Epithelial cell of esophagus (primary cell): ENCODE results near the gene ATOH8.

Experiments
- DNase-seq: peaks from one replicate; pipeline ENCODE4 v3.0.0; 2010; ENCODE audit warnings: low read depth
- H3K4me3 ChIP-seq: 2 replicates; pipeline ENCODE4 v1.5.1; 2011; ENCODE audit warnings: mild to moderate bottlenecking, low read length, control low read depth
- TF ChIP-seq, protein P1 (sequence below): IDR thresholded peaks from 2 replicates; pipeline ENCODE4 v1.5.1; 2011; ENCODE audit warnings: low read depth, mild to moderate bottlenecking, low read length, control low read depth, inconsistent platforms; ENCODE audit not compliant: insufficient read depth; ENCODE audit errors: missing control alignments

ATOH8 gene

DNA sequence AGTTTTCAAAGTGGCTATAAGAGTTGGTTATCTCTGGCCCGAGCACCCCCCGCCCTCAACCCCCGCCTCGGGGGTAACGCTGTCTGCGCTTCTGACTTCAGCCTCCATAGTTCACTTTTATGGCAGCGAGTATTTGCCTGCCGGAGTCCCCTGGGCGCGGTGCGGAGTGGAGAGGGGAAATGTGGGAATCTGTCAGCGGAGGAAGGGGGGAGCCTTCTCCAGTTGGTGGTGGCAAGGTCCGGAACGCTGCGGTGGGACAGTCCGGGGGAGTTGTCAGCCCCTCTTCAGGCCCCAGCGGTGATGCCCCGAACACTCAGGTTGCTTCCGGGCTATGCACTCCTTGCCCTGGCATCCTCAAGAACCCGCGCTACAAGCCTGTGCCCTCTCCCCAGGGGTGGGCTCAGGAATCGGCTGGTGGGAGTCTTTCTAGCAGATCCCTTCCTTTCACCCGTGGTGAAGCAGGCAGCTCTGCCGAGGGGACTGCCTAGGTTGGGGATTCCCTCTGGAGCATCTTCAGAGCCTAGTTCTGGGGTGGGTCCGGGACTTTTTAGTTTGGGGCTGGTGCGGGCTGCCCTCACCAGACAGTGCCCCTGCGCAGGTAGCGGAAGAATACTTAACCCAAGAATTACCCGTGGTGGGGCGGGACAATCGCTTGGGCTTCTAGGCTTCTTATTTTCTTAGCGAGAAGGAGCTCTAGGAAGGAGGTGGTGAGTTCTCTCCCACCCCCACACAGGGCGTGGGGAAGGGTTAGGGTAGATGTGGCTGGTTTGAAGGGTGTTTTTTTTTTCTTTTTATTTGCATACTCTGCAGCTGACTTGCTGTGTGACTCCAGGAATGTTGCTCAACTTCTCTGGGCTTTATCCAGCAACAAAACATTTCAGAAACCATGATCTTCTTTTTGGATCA, 1.6 kb downstream of the ATOH8 start:
- no peak overlapping the region for H3K4me3 ChIP-seq
- TF ChIP-seq, protein P1, sequence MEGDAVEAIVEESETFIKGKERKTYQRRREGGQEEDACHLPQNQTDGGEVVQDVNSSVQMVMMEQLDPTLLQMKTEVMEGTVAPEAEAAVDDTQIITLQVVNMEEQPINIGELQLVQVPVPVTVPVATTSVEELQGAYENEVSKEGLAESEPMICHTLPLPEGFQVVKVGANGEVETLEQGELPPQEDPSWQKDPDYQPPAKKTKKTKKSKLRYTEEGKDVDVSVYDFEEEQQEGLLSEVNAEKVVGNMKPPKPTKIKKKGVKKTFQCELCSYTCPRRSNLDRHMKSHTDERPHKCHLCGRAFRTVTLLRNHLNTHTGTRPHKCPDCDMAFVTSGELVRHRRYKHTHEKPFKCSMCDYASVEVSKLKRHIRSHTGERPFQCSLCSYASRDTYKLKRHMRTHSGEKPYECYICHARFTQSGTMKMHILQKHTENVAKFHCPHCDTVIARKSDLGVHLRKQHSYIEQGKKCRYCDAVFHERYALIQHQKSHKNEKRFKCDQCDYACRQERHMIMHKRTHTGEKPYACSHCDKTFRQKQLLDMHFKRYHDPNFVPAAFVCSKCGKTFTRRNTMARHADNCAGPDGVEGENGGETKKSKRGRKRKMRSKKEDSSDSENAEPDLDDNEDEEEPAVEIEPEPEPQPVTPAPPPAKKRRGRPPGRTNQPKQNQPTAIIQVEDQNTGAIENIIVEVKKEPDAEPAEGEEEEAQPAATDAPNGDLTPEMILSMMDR = no peak
- DNase-seq = no peak

DNA sequence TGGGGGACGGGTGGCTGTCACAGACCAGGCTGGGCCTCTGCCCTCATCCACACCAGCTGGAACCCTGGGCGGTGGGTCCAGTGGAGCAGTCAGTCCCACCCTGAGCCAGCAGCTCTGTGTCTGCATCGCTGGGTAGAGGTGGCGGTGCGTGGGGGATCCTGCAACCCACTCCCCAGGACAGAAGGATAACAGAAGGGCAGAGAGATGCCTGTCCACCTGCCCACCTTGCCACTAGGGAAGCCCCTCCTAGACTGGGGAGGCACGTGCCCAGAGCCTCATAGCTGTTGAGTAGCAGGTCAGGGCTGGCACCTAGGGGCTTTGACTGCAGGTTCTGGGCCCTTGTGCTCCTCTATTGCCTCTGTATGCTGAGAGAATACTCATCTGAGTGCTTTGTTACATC, 2.4 kb downstream of the ATOH8 start:
- H3K4me3 ChIP-seq = no peak overlapping the region
- TF ChIP-seq, protein P1 = no peak
- DNase-seq = no peak

- DNase-seq = no peak
- TF ChIP-seq, protein P1 = no peak
- H3K4me3 ChIP-seq = no peak overlapping the region
Observed at GRCh38 chr2:85756822-85757435, 3.1 kb downstream of the ATOH8 start.

DNA sequence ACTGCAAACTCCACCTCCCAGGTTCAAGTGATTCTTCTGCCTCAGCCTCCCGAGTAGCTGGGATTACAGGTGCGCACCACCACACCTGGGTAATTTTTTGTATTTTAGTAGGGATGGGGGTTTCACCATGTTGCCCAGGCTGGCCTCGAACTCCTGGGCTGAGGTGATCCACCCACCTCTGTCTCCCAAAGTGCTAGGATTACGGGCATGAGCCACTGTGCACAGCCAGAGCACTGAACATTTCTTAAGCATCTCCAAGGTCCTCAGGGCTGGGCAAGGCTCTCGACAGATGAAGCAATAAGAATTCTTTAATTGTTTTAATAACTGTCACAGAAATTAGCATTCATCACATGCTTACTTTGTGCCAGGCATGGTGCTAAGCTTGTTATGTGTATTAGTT, 4.1 kb downstream of the ATOH8 start:
- TF ChIP-seq, protein P1 = no peak
- no peak overlapping the region for H3K4me3 ChIP-seq
- no peak for DNase-seq

DNA sequence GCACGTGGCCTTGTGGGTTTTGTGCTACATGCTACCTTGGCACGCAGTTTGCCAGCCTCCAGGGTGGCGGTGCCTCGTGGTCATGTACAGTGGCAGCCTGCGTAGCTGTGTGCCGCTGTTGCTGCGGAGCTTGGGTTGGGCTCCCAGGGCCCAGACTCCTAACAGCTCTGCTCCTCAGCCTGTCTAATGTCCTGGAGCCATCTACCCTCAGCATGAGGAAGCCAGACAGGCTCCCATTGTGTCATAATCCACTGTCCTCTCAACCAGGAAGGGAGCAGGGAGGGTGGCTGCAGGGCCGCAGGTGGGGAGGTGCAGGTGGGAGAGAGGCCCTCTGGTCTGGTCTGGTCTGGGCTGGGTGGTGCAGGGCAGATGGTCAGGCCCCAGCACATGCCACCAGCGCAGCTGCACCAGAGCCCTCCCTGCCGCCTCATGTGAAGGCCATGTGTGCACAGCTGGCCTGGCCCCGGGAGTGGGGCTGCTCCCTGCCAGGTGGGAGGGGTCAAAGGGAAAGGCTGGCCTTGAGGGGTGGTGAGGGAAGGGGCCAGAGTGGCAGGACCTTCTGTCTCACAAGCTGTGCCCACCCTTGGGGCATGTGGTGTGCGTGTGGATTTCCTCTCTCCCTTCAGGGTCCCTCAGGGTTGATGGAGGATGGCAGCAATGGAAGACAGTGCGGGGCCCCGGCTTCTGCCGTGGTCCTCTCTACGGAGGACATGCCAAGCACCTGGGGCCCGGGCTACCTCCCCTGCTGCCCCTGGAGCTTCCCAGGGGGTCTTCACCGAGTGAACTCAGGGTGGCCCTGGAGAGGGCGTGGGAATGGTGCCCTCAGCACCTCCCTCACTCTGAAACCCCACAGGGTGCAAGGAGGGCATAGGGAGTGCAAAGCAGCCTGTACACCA, 4.8 kb downstream of the ATOH8 start:
- H3K4me3 ChIP-seq = no peak overlapping the region
- TF ChIP-seq, protein P1 = no peak
- no peak for DNase-seq

DNA sequence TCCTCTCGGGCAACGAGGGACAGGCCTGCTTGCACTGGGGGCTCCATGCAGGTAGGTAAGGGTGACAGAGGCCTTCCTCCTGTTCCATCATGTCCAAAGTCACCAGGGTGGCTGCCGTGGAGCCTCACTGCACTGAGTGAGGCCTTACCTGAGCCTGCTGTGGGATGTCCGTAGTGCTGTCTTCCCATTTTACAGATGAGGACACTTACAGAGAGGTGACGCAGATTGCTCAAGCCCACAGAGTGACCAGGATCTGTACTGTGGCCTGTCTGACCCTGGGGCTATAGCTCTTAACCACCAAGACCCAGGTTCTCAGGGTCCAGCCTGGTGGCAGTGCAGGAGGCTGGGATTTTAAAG, 5.4 kb downstream of the ATOH8 start:
- H3K4me3 ChIP-seq = no peak overlapping the region
- no peak for DNase-seq
- TF ChIP-seq, protein P1 = no peak
